Peyer's patch (tissue), 4 donors: ENCODE measurements around the gene MIA2.

Source experiments
- POLR2A ChIP-seq, 2 donors: fragments of 450-650 bp; IDR thresholded peaks; one replicate each; pipeline ENCODE4 v1.5.1; 2017; ENCODE audit warnings: antibody characterized with exemption in 2 of 2, mild to moderate bottlenecking in 2 of 2, moderate library complexity in 2 of 2
- TF ChIP-seq, protein P1 (sequence below), 6 experiments: fragments of 450-650 bp in 4 of 6; fragments of 200-600 bp in 2 of 6; sonication (generic) in 1 of 6; IDR thresholded peaks; one replicate each; pipeline ENCODE4 v1.5.1; 2017 to 2019; ENCODE audit warnings: antibody characterized with exemption in 6 of 6, mild to moderate bottlenecking in 3 of 6, moderate library complexity in 1 of 6

DNA sequence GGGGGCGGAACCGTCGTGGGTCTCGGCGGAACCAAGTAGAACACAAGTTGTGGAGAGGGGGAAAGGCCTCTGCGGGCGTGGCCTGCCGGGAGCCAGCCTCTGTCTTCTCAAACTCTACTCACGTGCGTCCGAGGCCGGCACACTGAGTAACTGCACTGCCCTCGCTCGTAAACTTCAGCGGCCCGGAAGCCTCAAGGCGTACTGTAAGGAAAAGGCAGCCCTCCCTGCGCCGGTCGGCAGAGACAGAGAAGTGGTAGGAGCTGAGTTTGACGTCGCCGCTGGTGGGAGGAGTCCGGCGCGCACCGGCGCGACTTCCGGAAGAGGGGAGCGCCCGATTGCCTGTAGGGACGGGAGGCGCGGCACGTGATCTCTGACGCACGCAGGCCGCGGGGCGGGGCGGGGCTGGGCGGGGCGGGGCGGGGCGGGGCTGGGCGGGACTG lies 198.5 kb downstream of the MIA2 start, which contains the start of gene FBXO33:
- TF ChIP-seq, protein P1, sequence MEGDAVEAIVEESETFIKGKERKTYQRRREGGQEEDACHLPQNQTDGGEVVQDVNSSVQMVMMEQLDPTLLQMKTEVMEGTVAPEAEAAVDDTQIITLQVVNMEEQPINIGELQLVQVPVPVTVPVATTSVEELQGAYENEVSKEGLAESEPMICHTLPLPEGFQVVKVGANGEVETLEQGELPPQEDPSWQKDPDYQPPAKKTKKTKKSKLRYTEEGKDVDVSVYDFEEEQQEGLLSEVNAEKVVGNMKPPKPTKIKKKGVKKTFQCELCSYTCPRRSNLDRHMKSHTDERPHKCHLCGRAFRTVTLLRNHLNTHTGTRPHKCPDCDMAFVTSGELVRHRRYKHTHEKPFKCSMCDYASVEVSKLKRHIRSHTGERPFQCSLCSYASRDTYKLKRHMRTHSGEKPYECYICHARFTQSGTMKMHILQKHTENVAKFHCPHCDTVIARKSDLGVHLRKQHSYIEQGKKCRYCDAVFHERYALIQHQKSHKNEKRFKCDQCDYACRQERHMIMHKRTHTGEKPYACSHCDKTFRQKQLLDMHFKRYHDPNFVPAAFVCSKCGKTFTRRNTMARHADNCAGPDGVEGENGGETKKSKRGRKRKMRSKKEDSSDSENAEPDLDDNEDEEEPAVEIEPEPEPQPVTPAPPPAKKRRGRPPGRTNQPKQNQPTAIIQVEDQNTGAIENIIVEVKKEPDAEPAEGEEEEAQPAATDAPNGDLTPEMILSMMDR (IDR thresholded peaks at IDR 0.05), result peak in 1 of 6 experiments; percentile 2
- peak in 1 of 2 donors; percentile 78 for TF ChIP-seq POLR2A (IDR thresholded peaks at IDR 0.05)
